ENCODE data around the gene DLG5.

The DLG5 gene

DNA sequence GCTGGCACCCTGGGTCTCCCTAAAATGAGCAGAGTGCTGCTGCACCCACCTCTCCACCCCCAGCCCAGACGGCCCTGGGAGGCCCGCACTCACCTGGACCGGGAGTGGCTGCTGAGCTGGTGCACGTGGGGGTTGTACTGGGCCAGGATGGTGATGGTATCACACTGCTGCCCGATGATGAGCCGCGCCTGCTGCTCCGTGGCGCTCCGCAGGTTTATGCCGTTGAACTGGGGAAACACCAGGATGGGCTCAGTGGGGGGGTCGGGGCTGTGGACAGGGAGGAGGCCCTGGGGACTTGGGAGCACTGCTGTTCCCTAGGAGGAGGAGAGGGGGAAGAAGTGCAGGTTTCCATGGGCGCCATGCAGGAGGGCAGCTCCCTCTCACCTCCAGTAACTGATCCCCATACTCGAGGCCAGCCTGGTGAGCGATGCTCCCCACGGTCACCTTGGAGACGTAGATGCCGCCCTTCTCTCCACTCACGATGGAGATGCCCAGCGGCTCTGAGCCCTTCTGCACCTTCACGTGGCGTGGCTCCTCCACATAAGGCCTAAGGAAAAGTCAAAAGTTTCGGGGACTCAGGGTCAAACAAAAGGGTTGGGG, 114.6 kb downstream of the DLG5 start:
- no peak for DNase-seq

DNA sequence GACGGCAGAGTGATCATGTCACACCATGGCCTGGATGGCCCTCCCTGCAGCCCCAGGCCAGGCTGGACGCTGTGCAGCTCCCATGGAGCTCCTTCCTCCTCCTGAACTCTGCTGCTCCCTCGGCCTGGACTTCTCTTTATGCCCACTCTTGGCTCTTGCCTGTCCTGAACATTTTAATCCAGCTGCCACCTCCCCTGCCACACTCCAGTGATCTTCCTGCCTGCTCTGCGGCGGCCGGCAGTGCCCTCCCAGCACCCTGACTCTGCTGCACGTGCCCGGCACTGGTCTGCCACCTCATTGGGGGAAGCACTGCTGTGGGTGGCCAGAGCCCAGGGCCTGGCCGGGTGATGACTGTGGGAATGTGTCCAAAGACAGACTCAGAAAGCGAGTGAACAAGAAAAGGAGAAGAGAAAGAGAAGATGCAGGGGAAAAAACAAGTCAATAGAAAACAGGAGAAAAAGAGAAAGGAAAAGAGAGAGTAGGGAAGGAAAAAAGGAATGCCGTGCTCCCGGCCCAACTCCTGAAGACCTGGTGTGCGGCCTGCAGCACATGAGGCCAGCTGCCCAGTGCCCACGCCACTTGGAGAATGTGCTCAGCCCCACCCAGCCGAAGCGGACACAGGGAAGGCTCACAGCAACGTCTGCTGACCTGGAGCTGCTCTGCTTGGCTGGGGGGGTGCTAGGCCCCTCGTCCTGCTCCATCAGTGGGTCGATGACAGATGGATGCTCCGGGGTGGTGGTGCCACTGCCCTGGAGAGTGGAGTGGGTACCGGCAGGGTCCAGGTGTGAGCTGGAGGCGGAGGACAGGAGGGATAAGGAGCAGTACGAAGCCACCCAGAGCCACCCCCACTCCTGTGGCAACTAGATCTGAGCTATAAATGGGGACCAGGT, 115.9 kb downstream of the DLG5 start:
- DNase-seq, result no peak

DNA sequence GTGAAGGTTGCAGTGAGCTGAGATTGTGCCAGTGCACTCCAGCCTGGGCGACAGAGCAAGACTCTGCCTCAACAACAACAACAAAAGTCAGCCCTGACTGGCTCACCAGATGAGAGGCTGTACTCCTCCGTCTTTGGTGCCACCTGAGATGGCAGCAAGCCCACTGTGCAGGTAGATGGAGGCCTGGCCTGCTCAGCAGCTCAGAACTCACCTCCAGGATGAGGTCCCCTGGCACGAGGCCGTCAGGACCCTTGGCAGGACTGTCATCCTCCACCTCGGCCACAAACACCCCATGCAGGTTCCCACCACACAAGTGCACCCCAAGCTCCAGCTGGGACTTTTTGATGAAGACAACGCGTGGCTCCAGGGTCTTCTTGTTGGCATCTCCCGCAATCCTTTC, 117.2 kb downstream of the DLG5 start:
- DNase-seq, result no peak

DNA sequence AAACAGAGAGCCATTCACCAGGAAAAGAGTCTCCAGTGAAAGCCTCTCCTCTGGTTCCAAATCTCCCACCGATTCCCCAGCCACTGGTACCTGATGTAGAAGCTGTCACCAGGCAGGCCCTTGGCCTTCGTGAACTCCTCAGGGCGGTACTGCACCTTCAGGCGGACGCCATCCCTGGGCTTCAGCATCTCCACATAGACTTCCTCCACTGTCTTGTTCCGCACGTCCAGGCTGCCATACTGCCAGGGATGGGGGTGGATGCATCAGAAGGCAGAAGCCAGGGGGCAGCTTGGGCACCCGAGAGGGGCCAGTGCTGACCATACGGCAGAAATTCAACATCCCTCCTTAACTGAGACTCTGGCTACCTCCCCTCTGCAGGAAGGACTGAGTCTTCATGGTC, 118.8 kb downstream of the DLG5 start:
- no peak for DNase-seq

DNA sequence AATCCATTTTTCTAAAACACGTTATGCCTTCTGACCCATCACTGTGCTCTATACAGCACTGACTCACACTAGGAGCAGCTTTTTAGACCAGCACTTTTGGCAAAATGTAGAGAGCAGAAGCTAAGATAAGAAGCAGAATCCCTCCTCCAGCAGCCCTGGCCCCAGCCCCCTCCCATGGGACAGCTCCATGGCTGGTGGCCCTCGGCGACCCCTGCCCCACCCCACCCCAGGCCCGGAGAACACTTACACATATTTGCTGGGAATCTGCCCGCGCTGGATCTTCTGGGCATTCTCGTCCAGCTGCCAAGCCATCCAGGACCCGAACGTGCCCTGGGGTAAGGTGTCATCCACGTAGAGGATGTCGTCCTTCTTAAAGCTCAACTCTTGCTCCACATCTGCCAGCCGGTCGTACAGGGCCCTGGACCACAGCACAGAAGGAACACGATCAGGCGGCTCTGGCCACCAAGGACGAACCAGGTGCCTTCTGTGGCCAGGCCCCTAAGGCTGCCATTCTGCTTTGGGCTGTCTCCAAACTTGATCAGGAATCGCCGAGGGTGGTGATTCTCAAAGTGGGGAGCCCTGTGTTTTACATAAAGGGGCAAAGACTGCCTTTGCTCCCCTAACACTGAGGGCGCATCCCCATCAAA, 119.9 kb downstream of the DLG5 start:
- no peak for DNase-seq

DNA sequence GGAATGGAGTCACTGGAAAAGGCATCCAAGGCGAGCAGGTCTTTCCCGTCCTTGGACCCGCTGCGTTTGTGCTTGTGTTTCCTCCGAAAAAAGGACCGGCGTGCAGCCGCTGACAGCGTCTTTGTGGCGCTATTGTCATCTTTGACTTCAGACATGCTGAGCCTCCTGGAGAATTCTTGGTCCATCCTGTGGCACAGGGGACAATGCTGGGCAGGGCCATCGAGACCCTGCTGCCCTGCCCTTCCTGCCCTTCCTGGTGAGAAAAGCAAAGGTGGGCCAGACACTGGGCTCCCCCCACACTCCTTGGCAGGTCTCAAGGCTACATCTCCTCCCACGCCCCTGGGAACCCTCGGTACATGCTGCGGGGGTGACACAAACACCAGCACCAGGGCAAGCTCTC, 120.9 kb downstream of the DLG5 start:
- no peak for DNase-seq

DNA sequence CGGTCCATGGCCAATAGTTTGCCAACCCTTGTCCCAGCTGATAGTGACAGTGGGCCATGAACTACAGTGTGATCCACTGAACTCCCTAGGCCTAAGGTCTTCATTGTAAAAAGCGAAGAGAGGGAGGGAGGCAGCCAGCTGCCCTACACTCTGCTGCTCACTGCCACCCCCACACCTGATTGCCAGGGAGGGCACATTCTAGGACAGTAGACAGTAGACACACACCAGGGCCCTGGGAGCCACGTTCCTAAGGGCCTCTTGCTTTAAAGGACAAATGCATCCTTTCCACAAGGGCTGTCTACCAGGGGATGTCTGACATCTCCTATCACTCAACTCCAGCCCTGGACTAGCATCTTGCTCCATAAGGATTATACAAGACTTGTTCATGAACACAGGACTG, 122.2 kb downstream of the DLG5 start:
- no peak for DNase-seq

DNA sequence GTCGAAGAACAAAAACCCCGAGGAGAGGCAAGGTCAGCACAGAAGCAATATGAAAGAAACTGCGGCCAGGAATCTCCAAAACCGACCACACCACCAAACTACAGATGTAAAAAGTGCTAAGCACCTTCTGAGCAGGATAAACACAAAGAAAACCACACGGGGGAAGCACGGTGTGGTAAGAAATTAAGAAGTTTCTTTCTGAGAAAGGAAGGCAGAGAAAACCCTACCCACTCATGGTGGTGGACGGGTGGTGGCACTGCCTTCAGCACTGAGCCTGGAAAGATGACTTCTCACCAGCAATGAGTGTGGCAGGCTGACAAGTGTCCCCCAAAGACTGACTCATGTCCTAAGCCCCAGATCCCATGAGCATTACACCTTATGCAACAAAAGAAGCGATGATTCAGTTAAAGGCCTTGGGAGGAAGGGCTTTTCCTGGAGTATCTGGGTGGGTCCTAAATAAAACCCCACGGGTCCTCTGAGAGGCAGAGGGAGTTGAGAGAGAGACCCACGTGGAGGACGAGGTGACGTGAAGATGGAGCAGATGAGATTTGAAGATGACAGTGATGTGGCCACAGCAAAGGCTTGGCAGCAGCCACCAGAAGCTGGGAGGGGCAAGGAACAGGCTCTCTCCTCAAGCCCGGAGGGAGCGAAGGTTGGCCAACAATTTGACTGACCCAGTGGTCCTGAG, 124.9 kb downstream of the DLG5 start:
- DNase-seq, result no peak

DNA sequence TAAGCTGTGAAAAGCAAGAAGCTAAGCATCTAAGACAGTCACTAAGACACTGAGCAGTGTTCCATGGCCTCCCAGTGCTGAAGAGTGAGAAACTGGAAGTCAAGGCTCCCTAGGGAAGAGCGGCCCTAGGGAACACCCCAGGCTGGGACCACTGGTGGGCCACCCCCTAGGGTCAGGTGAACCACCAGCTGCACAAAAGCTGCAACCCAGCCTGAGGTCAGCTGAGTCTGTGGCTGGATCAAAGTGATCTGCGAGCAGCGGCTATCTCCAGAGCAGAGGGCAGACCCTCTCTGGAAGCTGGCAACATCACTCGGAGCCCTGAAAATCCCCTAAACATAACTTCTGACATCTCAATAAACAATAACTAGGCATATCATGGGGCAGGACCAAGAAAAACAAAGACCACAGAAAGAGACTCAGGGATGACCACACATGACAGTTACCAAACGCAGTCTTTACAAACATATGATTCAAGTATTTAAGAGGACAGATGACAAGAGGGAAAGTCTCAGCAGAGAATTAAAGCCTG, 125.8 kb downstream of the DLG5 start:
- DNase-seq, result no peak

DNA sequence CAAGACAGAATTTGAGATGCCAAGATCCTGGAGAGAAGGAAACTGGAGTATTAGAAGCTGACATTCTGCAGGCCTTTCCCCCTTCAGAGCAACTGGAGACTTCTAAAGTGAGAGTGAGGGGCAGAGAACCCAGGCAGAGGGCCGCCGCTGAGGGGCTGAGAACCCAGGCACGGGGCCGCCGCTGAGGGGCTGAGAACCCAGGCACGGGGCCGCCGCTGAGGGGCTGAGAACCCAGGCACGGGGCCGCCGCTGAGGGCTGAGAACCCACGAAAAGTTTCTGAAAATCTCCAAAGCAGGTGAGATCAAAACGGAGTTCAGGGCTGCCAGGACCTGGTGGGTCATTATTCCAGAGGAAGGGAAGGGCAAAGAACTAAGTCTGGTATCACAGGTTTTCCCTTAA, 126.2 kb downstream of the DLG5 start:
- no peak for DNase-seq

DNA sequence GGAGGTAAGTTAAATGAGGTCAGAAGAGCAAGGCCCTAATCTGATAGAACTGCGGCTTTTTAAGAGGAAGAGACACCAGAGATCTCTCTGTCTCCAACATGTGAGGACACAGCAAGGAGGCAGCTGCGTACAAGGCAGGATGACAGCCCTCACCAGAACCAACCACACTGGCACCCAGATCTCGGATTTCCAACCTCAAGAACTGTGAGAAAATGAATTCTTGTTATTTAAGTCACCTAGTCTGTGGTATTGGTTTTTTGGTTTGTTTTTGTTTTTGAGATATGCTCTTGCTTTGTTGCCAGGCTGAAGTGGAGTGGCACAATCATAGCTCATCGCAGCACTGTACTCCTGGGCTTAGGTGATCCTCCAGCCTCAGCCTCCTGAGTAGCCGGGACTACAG, 127.2 kb downstream of the DLG5 start:
- no peak for DNase-seq

DNA sequence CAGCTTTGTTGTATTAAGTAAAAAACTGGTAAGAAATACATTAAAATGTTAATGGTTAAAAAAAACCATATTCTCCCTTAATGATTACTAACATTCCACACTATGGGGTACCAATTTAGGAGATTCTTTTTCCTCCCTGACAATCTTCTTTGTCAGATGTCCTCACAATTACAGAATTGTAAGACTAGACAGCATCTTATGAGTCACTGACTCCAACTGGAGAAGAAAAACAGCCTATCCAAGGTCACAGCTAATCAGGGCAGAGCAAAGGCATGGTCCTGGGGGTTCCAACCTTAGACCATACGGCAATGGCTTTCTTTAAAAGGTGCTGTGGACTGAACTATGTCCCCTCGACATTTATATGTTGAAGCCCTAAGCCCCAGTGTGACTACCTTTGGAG, 127.6 kb downstream of the DLG5 start:
- DNase-seq, result no peak

DNA sequence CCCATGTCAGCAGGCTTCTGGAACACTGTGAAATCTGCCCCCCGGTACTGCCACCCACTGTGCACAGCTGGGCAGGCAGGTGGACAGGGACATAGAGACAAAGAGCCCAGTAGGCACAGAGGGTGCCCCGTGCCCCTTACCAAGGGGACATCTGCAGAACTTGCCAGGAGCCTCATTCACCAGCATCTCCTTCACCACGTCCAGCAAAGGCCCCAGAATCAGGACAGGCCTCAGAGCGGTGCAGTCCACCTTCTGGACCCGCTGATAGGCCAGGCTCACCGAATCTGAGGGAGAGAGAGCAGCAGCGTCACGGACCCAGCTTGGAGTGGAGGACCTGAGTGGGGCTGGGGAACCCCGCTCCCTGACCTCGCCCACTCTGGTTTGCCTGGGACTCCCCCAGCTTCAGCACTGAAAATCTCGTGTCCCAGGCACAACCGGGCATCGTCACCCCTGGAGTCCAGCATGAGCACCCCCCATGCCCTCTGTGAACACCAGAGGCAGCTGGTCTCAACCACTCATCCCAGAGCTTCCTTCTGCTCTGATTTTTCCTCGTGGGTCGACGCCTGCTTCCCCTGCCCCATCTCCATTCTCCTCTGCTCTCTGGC, 130.1 kb downstream of the DLG5 start:
- DNase-seq, result no peak

DNA sequence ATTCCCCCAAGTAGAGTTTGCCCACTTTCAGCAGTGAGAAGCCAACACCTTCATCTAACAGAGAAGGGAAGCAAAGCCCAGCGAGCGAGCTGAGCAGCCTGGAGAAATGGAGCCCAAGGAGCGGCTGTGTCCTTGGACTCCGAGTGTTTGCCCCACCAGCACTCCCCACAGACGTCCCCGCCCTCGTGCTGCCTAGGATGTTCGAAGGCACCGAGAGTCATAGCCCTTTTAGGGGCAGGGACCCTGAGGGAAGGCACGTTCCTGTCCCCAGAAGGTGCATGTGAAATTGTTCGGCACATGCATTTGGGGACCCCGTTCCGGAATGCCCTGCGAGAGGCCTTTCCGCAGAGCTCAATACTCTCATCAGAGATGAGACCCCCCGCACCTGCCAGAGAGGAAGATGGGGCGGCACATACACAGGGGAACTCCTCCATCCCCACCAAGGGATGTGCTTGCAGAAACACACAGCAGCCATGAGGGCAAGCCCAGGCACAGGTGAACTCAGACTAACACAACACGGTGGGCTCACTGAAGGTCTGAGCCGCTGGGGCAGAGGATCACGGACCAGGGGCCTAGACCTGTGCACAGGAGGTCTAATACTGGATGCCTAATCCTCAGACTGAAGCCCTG, 131.0 kb downstream of the DLG5 start:
- no peak for DNase-seq

DNA sequence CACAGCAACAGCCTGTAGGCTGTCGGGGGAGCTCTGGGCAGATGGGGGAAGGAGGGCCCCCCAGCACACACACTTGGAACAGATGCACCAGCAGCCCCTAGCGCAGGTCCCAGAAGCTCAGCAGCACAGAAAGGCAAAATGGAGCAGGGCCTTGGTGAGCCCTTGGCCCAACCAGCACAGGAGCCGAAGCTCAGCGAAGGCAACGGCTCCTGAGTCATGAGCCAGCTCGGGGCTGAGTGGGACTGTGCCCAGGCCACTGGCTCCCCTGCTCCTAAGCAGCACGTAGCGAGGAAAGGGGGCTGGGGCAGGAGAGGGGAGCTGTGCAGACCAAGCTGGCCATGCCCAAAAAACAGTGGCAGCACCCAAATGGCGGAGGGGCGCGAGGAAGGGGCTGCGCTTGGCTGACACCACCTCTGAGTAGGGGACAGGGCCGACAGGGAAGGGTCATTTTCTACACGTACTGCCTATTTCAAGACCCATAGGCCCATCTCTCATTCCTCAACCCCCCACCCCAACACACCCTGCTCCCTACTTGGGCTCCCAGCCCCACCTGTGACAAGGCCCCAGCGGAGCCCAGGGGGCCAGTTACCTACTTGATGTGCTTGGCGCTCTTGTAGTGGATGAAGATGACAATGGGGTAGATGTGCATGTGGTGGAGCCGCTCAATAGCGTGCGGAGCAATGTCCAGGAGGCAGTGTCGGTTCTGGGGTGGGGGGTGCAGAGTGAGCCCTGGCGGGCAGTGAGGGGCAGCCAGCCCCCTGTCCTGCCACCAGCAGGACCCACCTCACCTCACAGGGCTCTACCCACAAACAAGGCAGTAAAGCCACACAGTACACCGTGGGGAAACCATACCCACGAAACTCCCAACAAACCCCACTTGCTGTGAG, 132.1 kb downstream of the DLG5 start:
- DNase-seq, result no peak

DNA sequence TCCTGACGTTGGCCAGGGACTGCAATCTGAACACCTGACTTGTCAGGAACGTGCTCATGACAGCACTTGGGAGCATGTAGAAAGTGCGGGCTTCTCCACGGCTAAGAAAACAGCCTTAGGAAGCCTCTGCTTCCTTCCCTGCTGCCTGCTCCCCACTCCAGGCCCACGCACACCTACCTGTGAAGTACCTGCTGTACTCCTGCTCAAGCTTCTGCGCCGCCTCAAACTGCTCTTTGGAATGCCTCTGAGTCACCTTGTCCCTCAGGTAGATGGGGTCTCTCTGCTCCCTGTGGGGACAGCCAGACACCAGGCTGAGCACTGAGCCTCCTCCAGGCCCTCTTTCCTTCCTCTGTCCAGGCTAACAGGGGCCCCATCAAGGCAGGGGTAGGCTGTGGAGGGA, 132.7 kb downstream of the DLG5 start:
- DNase-seq, result no peak

DNA sequence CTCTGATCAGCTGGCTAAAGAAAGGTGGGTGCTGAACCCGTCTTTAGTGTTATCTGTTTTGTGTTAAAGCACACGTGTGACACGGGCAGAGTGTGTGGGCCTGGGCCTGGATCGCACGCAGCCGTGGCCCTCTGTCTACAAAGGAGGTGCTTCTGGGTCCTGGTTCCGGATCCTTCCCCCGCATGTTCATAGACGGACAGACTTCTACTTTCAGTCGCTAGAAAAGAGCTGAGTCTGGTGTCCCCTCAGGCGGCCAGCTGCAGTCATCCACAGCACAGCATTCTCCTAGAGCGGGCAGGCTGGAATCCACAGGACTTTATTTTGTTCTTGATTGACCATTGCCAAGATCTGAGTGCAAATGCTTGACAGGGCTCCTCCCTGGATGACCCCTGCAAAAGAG, 134.4 kb downstream of the DLG5 start:
- no peak for DNase-seq

DNA sequence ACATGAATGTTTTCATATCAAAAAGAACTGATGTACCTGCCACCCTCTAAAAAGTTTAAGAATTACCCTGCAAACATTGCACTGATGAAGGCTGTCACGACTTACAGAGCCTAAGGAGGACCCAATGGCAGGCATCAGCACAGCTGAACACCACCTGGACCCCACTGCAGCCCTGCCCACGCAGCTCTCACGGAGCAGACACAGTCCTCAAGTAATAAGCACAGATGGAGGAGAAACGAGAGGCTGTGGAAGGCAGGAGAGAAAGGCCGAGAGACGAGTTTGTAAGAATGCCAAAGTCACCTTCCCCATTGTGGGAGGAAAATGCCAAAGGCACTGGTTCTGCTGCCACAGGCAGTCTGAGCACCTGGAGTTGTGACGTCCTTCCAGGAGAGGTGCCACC, 135.0 kb downstream of the DLG5 start:
- DNase-seq, result no peak

DNA sequence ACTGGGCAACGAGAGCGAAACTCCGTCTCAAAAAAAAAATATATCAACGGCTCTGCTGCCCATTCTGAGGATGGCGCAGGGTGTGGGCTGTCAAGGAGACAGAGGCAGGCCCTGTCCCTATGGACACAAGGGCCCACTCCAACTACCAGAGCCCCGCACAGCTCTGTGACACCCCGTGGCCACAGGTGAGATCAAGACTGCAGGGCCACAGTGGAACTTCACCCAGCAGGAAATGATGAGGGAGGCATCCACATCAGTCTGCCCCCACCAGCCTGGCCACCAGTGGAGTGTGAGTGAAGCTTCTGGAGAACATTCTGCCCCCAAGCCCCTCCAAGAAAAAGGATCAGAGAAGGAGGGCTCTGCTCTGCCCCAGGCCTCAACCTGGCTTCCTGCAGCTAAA, 136.7 kb downstream of the DLG5 start:
- DNase-seq, result no peak

DNA sequence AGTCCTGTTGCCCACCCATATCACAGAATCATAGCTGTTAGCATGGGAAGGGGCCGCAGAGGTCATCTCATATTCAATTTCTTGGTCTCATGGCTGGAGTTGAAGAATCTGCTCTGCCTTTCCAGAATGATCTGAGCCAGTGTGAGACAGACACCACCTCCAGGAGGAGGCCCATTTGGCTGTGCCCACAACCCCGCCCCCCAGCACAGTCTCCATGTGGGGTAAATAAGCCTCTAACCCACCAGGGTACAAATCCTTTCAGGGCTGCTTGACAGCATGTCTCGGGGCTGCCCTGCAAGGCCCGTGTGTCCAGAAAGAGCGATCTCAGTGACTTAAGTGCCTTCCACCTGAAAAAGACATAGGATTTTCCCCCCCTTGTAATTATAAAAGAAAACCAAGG, 137.5 kb downstream of the DLG5 start:
- DNase-seq, result no peak

DNA sequence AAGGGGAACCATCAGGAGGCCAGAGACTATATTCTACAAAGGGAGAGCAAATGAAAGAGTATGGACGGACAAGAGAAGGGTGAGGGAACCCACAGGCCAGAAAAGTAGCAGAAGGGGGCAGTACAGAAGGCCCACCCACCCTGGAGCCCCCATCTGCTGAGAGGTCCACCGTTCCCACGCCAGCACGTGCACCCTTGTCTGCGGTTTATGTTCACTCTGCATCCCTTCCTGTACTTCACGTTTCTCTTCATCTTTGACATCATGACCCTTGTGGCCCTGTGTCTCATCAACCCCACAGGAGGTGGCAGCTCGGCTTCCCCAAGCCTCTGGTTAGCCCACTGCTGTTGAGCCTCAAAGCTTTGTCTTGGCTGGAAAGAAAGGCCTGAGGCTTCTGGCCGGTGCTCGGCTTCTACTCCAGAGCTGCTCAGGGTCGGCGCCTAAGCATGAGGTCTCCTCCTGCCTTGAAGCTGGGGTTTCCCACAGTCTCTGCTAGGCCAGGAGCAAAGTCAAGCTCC, 138.0 kb downstream of the DLG5 start:
- no peak for DNase-seq
